GM13976 (cell line): ENCODE results near the gene IQCK.
A peak's percentile ranks its signal among the peaks of the same experiment; 100 is the strongest.
"Not testable (repeated sequence)": the region's sequence is repeated elsewhere in the genome, so short reads cannot be mapped to it uniquely, and the experiment has no call there.

ENCODE experiments used
- DNase-seq: peaks from one replicate; pipeline ENCODE4 v3.0.0; 2012; ENCODE audit warnings: low spot score
- CTCF ChIP-seq: IDR thresholded peaks from 2 replicates; pipeline ENCODE4 v1.5.1; 2012; ENCODE audit warnings: borderline replicate concordance, mild to moderate bottlenecking; ENCODE audit not compliant: insufficient read depth; ENCODE audit errors: extremely low read depth, missing control alignments, control extremely low read depth
- in situ Hi-C: fragments of 300-500 bp; cut with MboI; formaldehyde crosslinking; loops from one replicate; pipeline ENCODE4 v1.12.0; 2022; ENCODE audit warnings: low sequenced_read_pairs, mixed read lengths, inconsistent platforms; ENCODE audit not compliant: unreplicated experiment

IQCK gene

GRCh38 chr16:19717741-19718623, at the start of gene IQCK, which contains the start of gene KNOP1:
Gene IQCK, plus strand, starts transcription at chr16:19718271. Its CDS starts 36 bp downstream, at chr16:19718307.
Gene KNOP1, minus strand, starts transcription at chr16:19718227. Its CDS starts 3,192 bp downstream, at chr16:19715035.
- in situ Hi-C loops: no loop called here
- TF ChIP-seq CTCF: no peak
- peak; percentile 98 for DNase-seq

- no peak for TF ChIP-seq CTCF
- no peak for DNase-seq
- in situ Hi-C loops: no loop called here
These were observed 45.7 kb upstream of the IQCK start for GRCh38 chr16:19672378-19672777.

GRCh38 chr16:19674485-19674884, 43.6 kb upstream of the IQCK start:
- TF ChIP-seq CTCF: no peak
- no peak for DNase-seq
- in situ Hi-C loops: no loop called here

- no peak for TF ChIP-seq CTCF
- DNase-seq: no peak
- in situ Hi-C loops: no loop called here
These were observed 40.7 kb upstream of the IQCK start for GRCh38 chr16:19677402-19677801.

DNA sequence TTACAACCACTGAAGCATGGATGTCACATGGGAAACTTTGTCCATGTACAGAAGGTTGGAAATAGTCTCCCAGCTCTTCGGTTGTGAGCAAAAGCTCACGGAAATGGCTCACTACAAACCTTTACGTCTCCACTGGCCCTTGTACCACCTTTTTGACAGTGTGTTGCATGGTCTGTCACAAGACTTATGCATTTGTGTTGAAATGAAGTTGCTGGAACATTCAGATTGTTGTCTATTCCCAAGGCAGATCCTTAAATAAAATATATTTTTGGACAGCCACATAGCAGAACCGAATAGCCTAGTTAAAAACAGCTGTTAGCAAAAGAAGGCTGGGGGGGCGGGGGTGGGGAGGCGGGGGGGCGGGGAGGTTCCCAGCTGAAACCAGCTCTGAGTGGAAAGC, 39.3 kb upstream of the IQCK start:
- in situ Hi-C loops: no loop called here
- DNase-seq: no peak
- TF ChIP-seq CTCF: no peak

DNA sequence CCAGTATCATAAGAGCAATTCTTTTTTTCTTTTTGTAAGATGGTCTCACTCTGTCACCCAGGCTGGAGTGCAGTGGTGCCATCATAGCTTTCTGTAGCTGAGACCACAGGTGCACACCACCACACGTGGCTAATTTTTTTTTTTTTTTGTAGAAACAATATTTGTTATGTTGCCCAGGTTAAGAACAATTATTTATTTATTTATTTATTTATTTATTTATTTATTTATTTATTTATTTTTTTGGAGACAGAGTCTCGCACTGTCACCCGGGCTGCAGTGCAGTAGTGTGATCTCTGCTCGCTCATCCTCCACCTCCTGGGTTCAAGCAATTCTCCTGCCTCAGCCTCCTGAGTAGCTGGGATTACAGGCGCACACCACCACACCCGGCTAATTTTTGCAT, 38.8 kb upstream of the IQCK start:
- in situ Hi-C loops, DNase-seq: not testable (repeated sequence)

GRCh38 chr16:19680881-19681340, 37.2 kb upstream of the IQCK start:
- no peak for TF ChIP-seq CTCF
- no peak for DNase-seq

More at GRCh38 chr16:19680881-19681340, 37.2 kb upstream of the IQCK start:
- in situ Hi-C loops: no loop called here
